ENCODE data around the gene PROZ. TPM values are rescaled to one million over a fixed set of nuclear protein-coding genes. Genes with fewer than 3 reads are reported as not detected.
A peak's percentile ranks its signal among the peaks of the same experiment; 100 is the strongest.

PROZ gene
- total and polyA plus RNA-seq, 2 of the 13 experiments (the other 11 are each of a cell fraction or from before 2014, with no cell fraction given): 5.6 to 22.5 TPM

DNA sequence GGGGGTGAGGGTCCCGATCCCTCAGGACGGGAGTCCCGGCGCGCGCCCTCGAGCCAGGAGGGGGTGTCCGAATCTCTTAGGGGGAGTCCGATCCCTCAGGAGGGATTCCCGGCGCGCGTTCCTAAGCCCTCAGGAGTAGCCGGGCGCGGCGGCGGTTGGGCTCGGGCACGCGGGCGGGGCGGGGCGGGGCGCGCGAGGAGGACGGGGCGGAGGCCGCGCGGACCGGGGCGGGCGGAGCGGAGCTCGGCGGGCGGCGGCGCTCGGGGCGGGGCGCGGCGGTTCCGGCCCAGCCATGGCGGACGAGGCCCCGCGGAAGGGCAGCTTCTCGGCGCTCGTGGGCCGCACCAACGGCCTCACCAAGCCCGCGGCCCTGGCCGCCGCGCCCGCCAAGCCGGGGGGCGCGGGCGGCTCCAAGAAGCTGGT is 50.9 kb downstream of the PROZ start, which contains the start of gene CUL4A (continued):
- TF ChIP-seq, protein P1, sequence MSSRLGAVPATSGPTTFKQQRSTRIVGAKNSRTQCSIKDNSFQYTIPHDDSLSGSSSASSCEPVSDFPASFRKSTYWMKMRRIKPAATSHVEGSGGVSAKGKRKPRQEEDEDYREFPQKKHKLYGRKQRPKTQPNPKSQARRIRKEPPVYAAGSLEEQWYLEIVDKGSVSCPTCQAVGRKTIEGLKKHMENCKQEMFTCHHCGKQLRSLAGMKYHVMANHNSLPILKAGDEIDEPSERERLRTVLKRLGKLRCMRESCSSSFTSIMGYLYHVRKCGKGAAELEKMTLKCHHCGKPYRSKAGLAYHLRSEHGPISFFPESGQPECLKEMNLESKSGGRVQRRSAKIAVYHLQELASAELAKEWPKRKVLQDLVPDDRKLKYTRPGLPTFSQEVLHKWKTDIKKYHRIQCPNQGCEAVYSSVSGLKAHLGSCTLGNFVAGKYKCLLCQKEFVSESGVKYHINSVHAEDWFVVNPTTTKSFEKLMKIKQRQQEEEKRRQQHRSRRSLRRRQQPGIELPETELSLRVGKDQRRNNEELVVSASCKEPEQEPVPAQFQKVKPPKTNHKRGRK (CRISPR knock-in tag; IDR thresholded peaks at IDR 0.05): no peak
- TF ChIP-seq ZNF724P (CRISPR knock-in tag; IDR thresholded peaks at IDR 0.05; ENCODE audit: borderline replicate concordance) (no peak), NBN (conservative IDR thresholded peaks at IDR 0.05) (no peak), ZNF766 (CRISPR knock-in tag; IDR thresholded peaks at IDR 0.05; ENCODE audit: borderline replicate concordance) (no peak), ZNF138 (CRISPR knock-in tag; IDR thresholded peaks at IDR 0.05; ENCODE audit: low read depth) (0 out of 2 replicates have a peak, but pooled peaks have one; percentile 49), SALL1 (CRISPR knock-in tag; IDR thresholded peaks at IDR 0.05) (peak; percentile 2; the same call in 1 of the 2 replicates), ZNF891 (CRISPR knock-in tag; IDR thresholded peaks at IDR 0.05) (0 out of 2 replicates have a peak, but pooled peaks have one; percentile 5), GRHL1 (CRISPR knock-in tag; conservative IDR thresholded peaks at IDR 0.05) (no peak), MTF1 (CRISPR knock-in tag; IDR thresholded peaks at IDR 0.05) (no peak), SYNCRIP (IDR thresholded peaks at IDR 0.05; ENCODE audit: insufficient read depth, low read depth, low read length) (no peak), ZNF572 (CRISPR knock-in tag; IDR thresholded peaks at IDR 0.05) (no peak), SIN3A (IDR thresholded peaks at IDR 0.05; ENCODE audit: borderline replicate concordance, low read depth, low read length) (peak; percentile 51; the same call in 1 of the 2 replicates), PCBP2 (optimal IDR thresholded peaks at IDR 0.05; ENCODE audit: low read depth, low read length, poor library complexity, severe bottlenecking) (no peak), SMARCC2 (IDR thresholded peaks at IDR 0.05) (no peak), SUZ12 (IDR thresholded peaks at IDR 0.05; ENCODE audit: low read depth, low read length) (no peak), SNAPC2 (CRISPR knock-in tag; IDR thresholded peaks at IDR 0.05) (no peak), YY1 (IDR thresholded peaks at IDR 0.05; ENCODE audit: insufficient read depth, insufficient replicate concordance, low read depth, low read length) (peak; percentile 84), MAZ (IDR thresholded peaks at IDR 0.05; ENCODE audit: borderline replicate concordance, low read depth, low read length) (no peak), MAZ (CRISPR knock-in tag; IDR thresholded peaks at IDR 0.05; ENCODE audit: low read depth) (peak; percentile 32), RAD21 (CRISPR knock-in tag; IDR thresholded peaks at IDR 0.05) (no peak), FOXP1 (IDR thresholded peaks at IDR 0.05) (no peak), FOXP1 (CRISPR knock-in tag; IDR thresholded peaks at IDR 0.05) (no peak)
- TF ChIP-seq, protein P2, sequence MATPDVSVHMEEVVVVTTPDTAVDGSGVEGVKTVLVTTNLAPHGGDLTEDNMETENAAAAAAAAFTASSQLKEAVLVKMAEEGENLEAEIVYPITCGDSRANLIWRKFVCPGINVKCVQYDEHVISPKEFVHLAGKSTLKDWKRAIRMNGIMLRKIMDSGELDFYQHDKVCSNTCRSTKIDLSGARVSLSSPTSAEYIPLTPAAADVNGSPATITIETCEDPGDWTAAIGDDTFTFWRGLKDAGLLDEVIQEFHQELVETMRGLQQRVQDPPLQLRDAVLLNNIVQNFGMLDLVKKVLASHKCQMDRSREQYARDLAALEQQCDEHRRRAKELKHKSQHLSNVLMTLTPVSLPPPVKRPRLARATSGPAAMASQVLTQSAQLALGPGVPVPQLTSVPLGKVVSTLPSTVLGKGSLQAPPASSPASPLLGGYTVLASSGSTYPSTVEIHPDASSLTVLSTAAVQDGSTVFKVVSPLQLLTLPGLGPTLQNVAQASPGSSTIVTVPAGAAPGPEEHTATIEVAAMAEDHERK (CRISPR knock-in tag; IDR thresholded peaks at IDR 0.05; ENCODE audit: low read depth): no peak
- TF ChIP-seq, protein P3, sequence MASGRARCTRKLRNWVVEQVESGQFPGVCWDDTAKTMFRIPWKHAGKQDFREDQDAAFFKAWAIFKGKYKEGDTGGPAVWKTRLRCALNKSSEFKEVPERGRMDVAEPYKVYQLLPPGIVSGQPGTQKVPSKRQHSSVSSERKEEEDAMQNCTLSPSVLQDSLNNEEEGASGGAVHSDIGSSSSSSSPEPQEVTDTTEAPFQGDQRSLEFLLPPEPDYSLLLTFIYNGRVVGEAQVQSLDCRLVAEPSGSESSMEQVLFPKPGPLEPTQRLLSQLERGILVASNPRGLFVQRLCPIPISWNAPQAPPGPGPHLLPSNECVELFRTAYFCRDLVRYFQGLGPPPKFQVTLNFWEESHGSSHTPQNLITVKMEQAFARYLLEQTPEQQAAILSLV (CRISPR knock-in tag; IDR thresholded peaks at IDR 0.05; ENCODE audit: borderline replicate concordance): no peak

Data from HepG2 (cell line).